PC-9 (cell line): Measurements from ENCODE around the gene GFOD2.

Source experiments
- CTCF ChIP-seq: fragments of 200-600 bp; sonication (generic); conservative IDR thresholded peaks from 2 replicates; pipeline ENCODE4 v1.6.1; 2017; ENCODE audit warnings: mixed run types, antibody characterized with exemption, mild to moderate bottlenecking, moderate library complexity
- EZH2 ChIP-seq: fragments of 200-600 bp; sonication (generic); IDR thresholded peaks from 2 replicates; pipeline ENCODE4 v1.8.0; 2017; ENCODE audit warnings: antibody characterized with exemption, low read depth

DNA sequence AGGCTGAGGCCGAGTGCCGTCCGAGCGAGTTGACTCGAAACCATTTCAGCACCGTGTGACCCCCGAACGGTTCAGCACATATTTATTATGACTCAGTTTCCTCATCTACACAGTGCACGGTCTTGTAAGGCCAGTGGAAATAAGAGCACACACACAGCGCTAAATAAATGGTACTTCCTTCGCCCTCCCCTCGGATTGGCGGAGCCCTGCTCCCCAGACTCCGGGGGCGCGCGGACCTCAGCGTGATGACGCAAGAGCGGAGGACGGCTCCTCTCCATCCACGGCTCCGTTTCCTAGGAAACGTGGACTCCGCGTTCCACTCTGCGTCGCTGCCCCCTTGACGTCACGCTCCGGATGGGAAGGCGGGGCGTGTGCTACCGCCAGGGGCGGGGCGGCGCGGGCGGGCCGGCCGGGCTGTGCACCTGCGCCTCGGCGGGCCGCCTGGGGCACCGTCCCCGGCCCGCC lies 58.5 kb downstream of the GFOD2 start, which contains the start of gene PARD6A:
- TF ChIP-seq CTCF, result no peak
- TF ChIP-seq EZH2, result no peak
